CD14-positive monocyte (primary cell): ENCODE results near the gene DMP1. TPM values are rescaled to one million over a fixed set of nuclear protein-coding genes. Genes with fewer than 3 reads are reported as not detected.
"Not testable (repeated sequence)": the region's sequence is repeated elsewhere in the genome, so short reads cannot be mapped to it uniquely, and the experiment has no call there.

Source experiments
- DNase-seq, 3 donors: peaks; one replicate each; pipeline ENCODE4 v3.0.0-alpha.2; 2011 to 2022
- H2AFZ ChIP-seq: 2 replicates; pipeline ENCODE4 v1.6.0; 2012; ENCODE audit warnings: mild to moderate bottlenecking, low read depth, low read length, inconsistent platforms; ENCODE audit not compliant: insufficient read depth, poor library complexity, severe bottlenecking
- H3K27ac ChIP-seq, 2 donors: 1 replicate in 1 of 2; 2 replicates in 1 of 2; pipeline ENCODE4 v1.5.1; 2012 to 2013; ENCODE audit warnings: low read length in 2 of 2, control low read depth in 1 of 2, inconsistent platforms in 1 of 2, low read depth in 1 of 2, mild to moderate bottlenecking in 1 of 2
- H3K27me3 ChIP-seq, 2 donors: one replicate each; pipeline versions ENCODE4 v1.6.0 to v1.6.1; 2011 to 2013; ENCODE audit warnings: low read length in 2 of 2; ENCODE audit not compliant: control insufficient read depth in 2 of 2, insufficient read depth in 2 of 2
- H3K36me3 ChIP-seq, 2 donors: replicated peaks in 1 of 2; 1 replicate in 1 of 2; 2 replicates in 1 of 2; pipeline versions ENCODE4 v1.5.1 to v1.6.1; 2012 to 2013; ENCODE audit warnings: low read length in 2 of 2, control low read depth in 1 of 2, inconsistent platforms in 1 of 2, mild to moderate bottlenecking in 1 of 2; ENCODE audit not compliant: insufficient read depth in 2 of 2, control insufficient read depth in 1 of 2
- H3K4me1 ChIP-seq, 2 donors: 1 replicate in 1 of 2; 2 replicates in 1 of 2; pipeline versions ENCODE4 v1.5.1 to v1.6.1; 2012 to 2013; ENCODE audit warnings: low read length in 2 of 2, control low read depth in 1 of 2, inconsistent platforms in 1 of 2, mild to moderate bottlenecking in 1 of 2, moderate library complexity in 1 of 2; ENCODE audit not compliant: insufficient read depth in 2 of 2, control insufficient read depth in 1 of 2
- H3K4me2 ChIP-seq: replicated peaks from 2 replicates; pipeline ENCODE3; 2012; ENCODE audit warnings: low read length, moderate library complexity, mild to moderate bottlenecking; ENCODE audit not compliant: poor library complexity, severe bottlenecking; ENCODE audit errors: extremely low read depth
- H3K4me3 ChIP-seq, 3 experiments: fragments of 200-600 bp in 1 of 3; sonication (generic) in 1 of 3; replicated peaks in 1 of 3; 1 replicate in 2 of 3; 2 replicates in 1 of 3; pipeline ENCODE4 v1.5.1; 2011 to 2013; ENCODE audit warnings: low read length in 3 of 3, mild to moderate bottlenecking in 3 of 3, control low read depth in 2 of 3, low read depth in 2 of 3, inconsistent platforms in 1 of 3, moderate library complexity in 1 of 3
- H3K79me2 ChIP-seq: 2 replicates; pipeline ENCODE4 v1.6.0; 2012; ENCODE audit warnings: mild to moderate bottlenecking, control low read depth, inconsistent platforms, low read length, moderate library complexity; ENCODE audit not compliant: insufficient read depth
- H3K9ac ChIP-seq: 2 replicates; pipeline ENCODE4 v1.6.0; 2017; ENCODE audit warnings: low read length, mild to moderate bottlenecking; ENCODE audit not compliant: insufficient read depth, poor library complexity, severe bottlenecking
- H3K9me3 ChIP-seq, 2 donors: replicated peaks in 1 of 2; 1 replicate in 1 of 2; 2 replicates in 1 of 2; pipeline versions ENCODE4 v1.5.1 to v1.6.1; 2012 to 2013; ENCODE audit warnings: low read length in 2 of 2, control low read depth in 1 of 2; ENCODE audit not compliant: control insufficient read depth in 1 of 2, insufficient read depth in 1 of 2
- H4K20me1 ChIP-seq: 2 replicates; pipeline ENCODE4 v1.6.0; 2012; ENCODE audit warnings: mild to moderate bottlenecking, low read length, control low read depth, moderate library complexity; ENCODE audit not compliant: insufficient read depth
- H3K27ac Mint-ChIP-seq, 7 donors: one replicate each; pipeline ENCODE4 v1.8.0; 2020; ENCODE audit warnings: mild to moderate bottlenecking in 7 of 7, mixed read lengths in 7 of 7, moderate library complexity in 6 of 7, inconsistent platforms in 2 of 7
- H3K27me3 Mint-ChIP-seq, 3 donors: one replicate each; pipeline ENCODE4 v1.8.0; 2021 to 2022; ENCODE audit warnings: low read depth in 3 of 3, mild to moderate bottlenecking in 3 of 3, mixed read lengths in 3 of 3, moderate library complexity in 3 of 3, inconsistent platforms in 1 of 3
- H3K36me3 Mint-ChIP-seq, 2 donors: one replicate each; pipeline ENCODE4 v1.8.0; 2020; ENCODE audit warnings: mixed read lengths in 2 of 2, inconsistent platforms in 1 of 2, mild to moderate bottlenecking in 1 of 2
- H3K4me1 Mint-ChIP-seq: one replicate; pipeline ENCODE4 v1.8.0; 2020; ENCODE audit warnings: mild to moderate bottlenecking, mixed read lengths
- H3K4me3 Mint-ChIP-seq, 2 donors: one replicate each; pipeline ENCODE4 v1.8.0; 2020; ENCODE audit warnings: mild to moderate bottlenecking in 2 of 2, mixed read lengths in 2 of 2, moderate library complexity in 1 of 2
- H3K9me3 Mint-ChIP-seq, 7 donors: one replicate each; pipeline ENCODE4 v1.8.0; 2020 to 2022; ENCODE audit warnings: mixed read lengths in 7 of 7, mild to moderate bottlenecking in 6 of 7, moderate library complexity in 6 of 7, inconsistent platforms in 2 of 7
- CTCF ChIP-seq: fragments of 200-600 bp; IDR thresholded peaks from one replicate; pipeline ENCODE4 v1.8.0; 2022; ENCODE audit warnings: antibody characterized with exemption, mild to moderate bottlenecking
- whole genome bisulfite sequencing: methylation state at CpG from one replicate; pipeline ENCODE4 v1.1.5; 2013; ENCODE audit warnings: missing lambda C conversion rate; ENCODE audit not compliant: insufficient coverage; 5-methylcytosine and 5-hydroxymethylcytosine counted together
- intact Hi-C, 2 donors: fragments of 100-400 bp; cut with micrococcal nuclease; formaldehyde crosslinking; loops; one replicate each; pipeline versions ENCODE4 v1.15.0 to v1.15.1; 2023
- polyA plus RNA-seq, 3 donors: library from polyadenylated mRNA; depleted of rRNA in 1 of 3; unstranded in 2 of 3; stranded (reverse) in 1 of 3; fragments of 300-500 nt in 2 of 3; fragments of >200 nt in 1 of 3; fragmentation: Illumina TruSeq in 2 of 3; gene quantifications; 1 replicate in 2 of 3; 2 replicates in 1 of 3; pipeline ENCODE4 v1.2.3, GENCODE V29; 2012 to 2021

The DMP1 gene
- polyA plus RNA-seq, 3 donors: not detected

GRCh38 chr4:87692060-87692459 lies 42.0 kb downstream of the DMP1 start:
- H3K27ac Mint-ChIP-seq, H3K9ac ChIP-seq, H3K4me3 ChIP-seq, H3K79me2 ChIP-seq, H3K36me3 Mint-ChIP-seq, DNase-seq, H3K27me3 ChIP-seq, H3K4me2 ChIP-seq, H4K20me1 ChIP-seq, H3K4me1 Mint-ChIP-seq, H3K27ac ChIP-seq, H3K36me3 ChIP-seq, H3K4me3 Mint-ChIP-seq, H2AFZ ChIP-seq, intact Hi-C loops, H3K4me1 ChIP-seq, H3K27me3 Mint-ChIP-seq: not testable (repeated sequence)
- H3K9me3 ChIP-seq: peaks cover 12 to 24% of the 10 kb centered on the region in 2 donors
- no CpG with 5 or more reads among the region's 1 CpG for WGBS
- H3K9me3 Mint-ChIP-seq: peaks cover 14 to 39% (median 31%) of the 10 kb centered on the region in 7 donors

- H3K4me2 ChIP-seq: no peak overlapping the region
- no peak overlapping the region for H3K27ac ChIP-seq
- intact Hi-C loops: no loop called here
- H4K20me1 ChIP-seq: no peaks in the 10 kb centered on the region
- no peak overlapping the region for H3K9ac ChIP-seq
- H3K4me1 ChIP-seq: no peaks in the 10 kb centered on the region
- H3K4me3 ChIP-seq: no peak overlapping the region
- no peak for DNase-seq
- WGBS: 96% methylated on average over 3 of the region's 5 CpGs
- H3K4me1 Mint-ChIP-seq: peaks cover 6% of the 10 kb centered on the region
- no peaks in the 10 kb centered on the region for H3K36me3 ChIP-seq
- no peaks in the 10 kb centered on the region for H3K27me3 ChIP-seq
- H3K79me2 ChIP-seq: no peaks in the 10 kb centered on the region
- H3K9me3 Mint-ChIP-seq: peaks cover 14 to 23% (median 21%) of the 10 kb centered on the region in 7 donors
- H3K4me3 Mint-ChIP-seq: no peak overlapping the region
- no peak for TF ChIP-seq CTCF
- H3K27ac Mint-ChIP-seq: no peak overlapping the region
- H2AFZ ChIP-seq: no peak overlapping the region
- H3K27me3 Mint-ChIP-seq: peaks cover 0 to 2% (median 2%) of the 10 kb centered on the region in 3 donors
- peaks cover 11 to 24% of the 10 kb centered on the region in 2 donors for H3K9me3 ChIP-seq
- no peaks in the 10 kb centered on the region for H3K36me3 Mint-ChIP-seq
Observed at GRCh38 chr4:87697272-87697671, 47.2 kb downstream of the DMP1 start.
